Dermis microvascular lymphatic vessel endothelial cell (primary cell): ENCODE measurements around the gene B4GALT2. TPM values are rescaled to one million over a fixed set of nuclear protein-coding genes. Genes with fewer than 3 reads are reported as not detected.

ENCODE experiments used
- DNase-seq, 2 donors: peaks; one replicate each; pipeline versions ENCODE4 v3.0.0 to v3.0.0-alpha.2; 2010; ENCODE audit warnings: low read depth in 2 of 2
- total RNA-seq: library from RNA; depleted of rRNA; stranded (reverse); fragments of >200 nt; gene quantifications from 2 replicates; pipeline ENCODE4 v1.2.1, GENCODE V29; 2014

The B4GALT2 gene
- total RNA-seq, 1 donor from 2014 or later, result 44.0 TPM

- DNase-seq, result no peak
Measured at GRCh38 chr1:44029260-44029910, 50.4 kb downstream of the B4GALT2 start.

GRCh38 chr1:44029911-44030604 is 51.0 kb downstream of the B4GALT2 start:
- peak in 1 of 2 donors; percentile 86 for DNase-seq

- DNase-seq, result peak in 1 of 2 donors; percentile 63
Measured at GRCh38 chr1:44030605-44031251, 51.7 kb downstream of the B4GALT2 start.

DNA sequence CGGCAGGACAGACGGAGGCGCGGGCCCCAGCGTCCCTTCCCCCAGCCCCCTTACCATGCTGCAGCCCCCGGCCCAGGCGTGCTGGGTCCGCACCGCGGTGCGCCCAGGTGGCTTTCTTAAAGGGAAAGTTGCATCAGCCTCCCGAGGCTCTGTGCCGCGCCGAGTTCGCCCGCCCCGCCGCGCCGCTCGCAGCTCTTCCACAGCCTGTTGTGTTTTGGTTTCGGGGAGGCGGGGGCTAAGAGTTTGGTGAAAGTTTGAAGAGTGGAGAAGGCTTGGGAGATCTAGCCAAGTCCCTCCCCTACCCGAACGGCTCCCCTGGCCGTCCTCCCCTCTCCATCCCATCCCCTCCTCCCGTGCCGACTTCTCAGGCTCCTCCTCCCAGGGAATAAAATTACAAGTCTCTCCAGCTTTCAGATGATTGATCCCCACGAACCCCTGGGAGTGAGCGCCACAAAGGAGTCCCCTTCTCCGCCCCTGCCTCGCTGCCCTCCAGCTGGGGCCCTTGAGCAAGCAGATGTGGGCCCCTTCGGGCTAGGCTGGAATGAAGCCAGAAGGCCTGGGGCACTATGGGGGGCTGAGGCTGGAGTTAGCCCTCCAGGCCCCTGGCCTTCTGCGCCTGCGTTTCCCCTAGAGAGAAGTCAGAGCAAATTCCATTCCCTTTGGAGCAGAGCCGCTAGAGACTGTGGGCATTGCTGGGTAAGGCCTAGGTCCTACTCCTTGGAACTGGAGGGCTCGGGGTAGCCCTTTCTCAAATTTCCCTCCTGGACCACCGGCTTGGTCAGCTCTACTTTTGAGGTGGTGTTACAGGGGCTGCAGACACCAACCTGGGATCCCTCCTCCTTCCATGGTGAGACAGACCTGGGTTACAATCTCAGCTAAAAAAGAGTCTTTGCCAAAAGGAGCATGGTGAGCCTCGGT is 52.5 kb downstream of the B4GALT2 start, which contains the start of gene SLC6A9:
Gene SLC6A9 (minus strand): TSS at position 211 of the 918 bp plus-strand sequence. CDS start 7,185 bp downstream, outside the sequence.
- peak in 1 of 2 donors; percentile 24 for DNase-seq

GRCh38 chr1:44032170-44032790 is 53.3 kb downstream of the B4GALT2 start:
- no peak for DNase-seq

DNA sequence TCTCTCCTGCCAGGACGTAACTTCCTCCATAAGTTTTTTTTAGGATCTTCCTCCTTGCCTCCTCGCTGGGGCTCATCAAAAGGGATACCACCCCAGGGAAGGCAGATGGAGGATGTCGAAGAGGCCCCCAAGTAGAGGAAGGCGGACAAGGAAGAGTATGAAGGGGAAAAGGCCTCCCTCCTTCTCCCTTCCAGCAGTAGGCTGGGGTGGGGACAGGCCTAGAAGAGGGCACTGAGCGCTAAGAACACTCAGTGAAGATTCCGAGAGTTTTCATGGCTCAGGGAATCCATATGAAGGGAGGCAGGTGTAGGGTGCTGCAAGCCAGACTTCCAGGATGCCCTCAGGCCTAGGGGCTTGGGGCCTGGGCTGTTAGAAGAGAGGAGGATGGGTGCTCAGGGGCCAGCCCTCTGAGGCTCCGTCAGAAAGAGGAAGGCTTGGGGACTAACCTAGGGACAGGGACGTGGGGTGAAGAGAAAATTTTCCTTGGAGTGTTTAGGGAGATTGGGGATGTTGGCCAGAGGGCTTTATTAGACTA is 54.1 kb downstream of the B4GALT2 start:
- no peak for DNase-seq

DNA sequence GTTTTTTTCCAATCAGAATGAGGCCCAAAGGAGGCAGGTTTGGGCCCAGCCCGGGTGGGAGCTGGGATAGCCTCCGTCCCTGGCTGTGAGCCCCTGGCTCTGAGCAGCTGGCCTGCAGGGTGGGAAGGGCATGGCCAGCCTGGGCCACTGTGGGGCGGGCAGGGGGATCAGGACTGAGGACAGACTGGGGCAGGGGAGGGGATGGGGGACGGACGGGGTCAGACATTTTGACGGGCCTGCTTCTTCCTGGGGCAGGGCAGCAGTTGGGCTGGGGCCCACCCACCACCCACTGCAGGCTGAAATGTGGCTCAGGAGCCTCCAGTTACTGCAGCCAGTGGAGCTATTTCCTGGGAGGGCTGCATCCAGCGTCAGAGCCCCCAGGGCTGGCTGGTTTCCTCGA is 54.7 kb downstream of the B4GALT2 start:
- no peak for DNase-seq

DNA sequence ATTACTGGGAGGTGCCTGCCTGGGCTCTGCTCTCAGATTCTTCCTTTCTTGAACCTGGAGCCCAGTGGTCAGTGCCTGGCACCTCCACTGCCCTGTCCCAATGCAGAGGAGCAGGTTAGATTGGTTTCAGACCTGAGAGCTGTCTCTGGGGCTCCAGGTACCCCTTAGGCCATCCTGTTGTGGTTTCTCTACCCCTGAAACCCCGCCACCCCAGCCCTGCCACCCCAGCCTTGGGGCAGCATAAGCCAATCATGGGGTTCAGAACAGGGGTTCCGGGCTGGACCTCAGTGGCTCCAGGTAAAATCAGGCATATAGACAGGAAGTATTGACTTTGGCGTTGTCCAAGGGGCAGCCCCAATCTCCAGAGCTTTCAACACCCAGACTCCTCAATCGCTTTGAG is 55.4 kb downstream of the B4GALT2 start:
- no peak for DNase-seq

DNA sequence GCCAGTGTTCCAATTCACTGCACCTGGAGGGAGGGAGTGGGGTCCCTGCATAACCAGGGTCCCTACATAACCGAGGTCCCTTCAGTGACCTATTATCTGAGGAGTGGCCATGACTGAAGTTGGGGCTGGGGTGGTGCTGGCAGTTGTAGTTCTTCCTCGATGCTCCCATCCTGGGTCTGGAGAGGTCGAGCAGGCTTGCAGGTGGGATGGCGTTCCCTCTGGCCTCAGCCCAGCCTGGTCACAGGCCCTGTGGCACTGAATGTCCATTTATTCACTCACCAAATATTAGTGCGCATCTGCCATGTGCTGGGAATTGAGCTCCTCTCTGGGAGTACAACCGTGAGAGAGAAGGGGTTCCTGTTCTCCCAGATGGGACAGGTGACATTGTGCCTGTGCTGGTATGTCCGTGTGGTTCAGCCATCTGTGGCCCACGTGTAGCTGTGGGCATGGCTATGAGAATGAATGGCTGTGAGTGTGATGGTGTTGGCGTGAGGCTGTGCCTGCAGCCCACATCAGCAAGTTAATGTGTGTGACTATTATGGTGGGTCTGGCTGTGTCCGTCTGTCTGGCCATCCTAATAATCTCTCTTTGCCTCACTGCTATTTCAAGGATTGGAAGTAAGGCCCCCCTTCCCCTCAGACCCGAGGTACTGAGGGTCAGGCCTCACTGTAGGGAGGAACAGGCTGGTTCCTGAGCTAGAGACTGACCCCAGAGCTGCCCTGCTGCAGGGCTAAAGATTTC is 56.1 kb downstream of the B4GALT2 start:
- no peak for DNase-seq

DNA sequence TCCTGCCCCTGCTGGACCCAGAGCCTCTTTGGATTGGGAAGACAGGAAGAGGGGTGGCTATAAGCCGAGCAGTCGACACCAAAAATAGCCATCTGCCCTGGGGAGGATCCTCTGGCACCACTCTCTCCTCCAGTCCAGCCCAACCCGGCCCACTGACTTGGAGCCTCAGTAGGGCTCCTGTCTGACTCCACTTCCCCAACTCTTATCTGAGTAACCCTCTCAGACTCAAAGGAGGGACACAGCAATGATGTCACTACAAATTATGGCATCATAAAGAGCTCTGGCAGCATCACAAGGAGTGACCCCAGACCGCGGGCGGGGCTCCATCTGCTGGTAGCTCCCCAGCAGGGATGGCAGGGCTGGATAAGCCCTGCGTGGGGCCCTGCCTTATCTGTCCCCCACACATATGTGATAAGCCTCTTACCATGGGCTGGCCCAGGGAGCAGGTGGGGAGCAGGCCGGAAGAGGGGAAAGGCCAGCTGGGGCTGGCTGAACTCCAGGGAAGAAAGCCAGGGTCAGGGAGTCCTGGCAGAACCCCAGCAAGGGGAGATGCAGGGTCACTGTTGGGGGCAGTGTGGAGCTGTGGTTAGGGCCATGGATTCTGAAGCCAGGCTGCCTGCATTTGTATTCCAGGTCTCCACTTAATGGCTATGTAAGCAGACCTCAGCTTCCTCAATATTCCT is 56.9 kb downstream of the B4GALT2 start:
- DNase-seq, result no peak

- peak; percentile 54 to 78 for DNase-seq
Measured at GRCh38 chr1:44036409-44037139, 57.6 kb downstream of the B4GALT2 start.

GRCh38 chr1:44037154-44037553 is 58.1 kb downstream of the B4GALT2 start:
- no peak for DNase-seq

GRCh38 chr1:44038876-44039657 is 60.1 kb downstream of the B4GALT2 start:
- DNase-seq, result no peak

DNA sequence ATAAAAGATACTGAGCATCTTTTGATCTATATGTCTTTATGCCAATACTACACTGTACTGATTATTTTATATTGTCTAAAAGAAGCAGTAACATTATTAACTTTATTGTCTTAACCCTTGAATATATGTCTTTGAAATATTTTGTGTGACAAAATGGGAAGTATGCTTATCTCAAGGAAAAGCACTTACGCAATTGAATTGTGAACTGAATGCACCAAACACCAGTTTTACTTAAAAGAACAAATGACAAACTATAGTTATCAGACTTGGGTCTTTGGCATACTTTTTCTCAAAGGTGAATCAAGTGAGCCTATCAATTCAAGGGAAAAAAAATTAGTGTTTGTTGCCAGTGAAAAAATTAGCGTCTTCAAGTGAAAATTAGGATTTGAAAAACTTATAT is 61.4 kb downstream of the B4GALT2 start:
- no peak for DNase-seq
